Measurements from ENCODE around the gene CARD10. TPM values are rescaled to one million over a fixed set of nuclear protein-coding genes. Genes with fewer than 3 reads are reported as not detected.

The CARD10 gene
- total and polyA plus RNA-seq, 2 of the 13 experiments (the other 11 are each of a cell fraction or from before 2014, with no cell fraction given), result 35.2 to 55.8 TPM

GRCh38 chr22:37514526-37515051 is 4.6 kb downstream of the CARD10 start:
- peak overlapping the region; percentile 37; the same call in 1 of the 2 replicates for H3K4me2 ChIP-seq (ENCODE audit: low read depth, low read length)
- in situ Hi-C loops (cut with HindIII; ENCODE audit: extremely low pct_ligation_motif_present, low pct_unique_long_range_greater_than_20kb) (no loop called here), intact Hi-C loops (cut with micrococcal nuclease; ENCODE audit: unreplicated experiment) (no loop called here)
- no TSS peak for BruUV-seq (replicated peaks)
- WGBS (ENCODE audit: low lambda C conversion rate), result 95% methylated on average over 3 of the region's 15 CpGs
- H3K27me3 ChIP-seq (ENCODE audit: control insufficient read depth in 1 of 2, insufficient read depth in 2 of 2, low read length in 2 of 2), result no peaks in the 10 kb centered on the region; a peak in 1 of 5 replicates
- H3K9me3 ChIP-seq (ENCODE audit: low read length), result no peaks in the 10 kb centered on the region
- ChIA-PET CTCF (ENCODE audit: low intra/inter-chr PET ratio, low total read pairs) (no interaction called here), POLR2A (no interaction called here)
- H3K4me1 ChIP-seq (ENCODE audit: insufficient read depth, low read length), result peaks cover 88% of the 10 kb centered on the region
- peak overlapping the region; percentile 20 for H3K27ac ChIP-seq (ENCODE audit: extremely low read length, insufficient read depth, low read length)
- no peak overlapping the region for H2AFZ ChIP-seq (ENCODE audit: low read length)
- H3K36me3 ChIP-seq (replicated peaks in 1 of 2; ENCODE audit: control insufficient read depth in 1 of 2, insufficient read depth in 2 of 2, low read length in 2 of 2), result peaks cover 6 to 37% of the 10 kb centered on the region in 2 experiments
- DNase-seq (ENCODE audit: low spot score), result no peak
- peaks cover 9% of the 10 kb centered on the region; the same call in 1 of the 2 replicates for H4K20me1 ChIP-seq (ENCODE audit: insufficient read depth, low read length)
- ATAC-seq, result no peak
- no peak for FAIRE-seq
- peaks cover 63% of the 10 kb centered on the region for H3K79me2 ChIP-seq (ENCODE audit: insufficient read depth, low read length)
- no peak overlapping the region for H3K9ac ChIP-seq (ENCODE audit: insufficient read depth, low read depth, low read length)
- H3K4me3 ChIP-seq (replicated peaks in 1 of 3; ENCODE audit: insufficient read depth in 1 of 3, low read depth in 2 of 3, low read length in 3 of 3), result 0 out of 6 replicates have a peak overlapping the region, but pooled peaks of 1 of the 3 experiments have one; percentile 21
- TF ChIP-seq MZF1 (CRISPR knock-in tag; IDR thresholded peaks at IDR 0.05; ENCODE audit: borderline replicate concordance) (no peak), ZNF781 (CRISPR knock-in tag; IDR thresholded peaks at IDR 0.05; ENCODE audit: borderline replicate concordance, not compliant biosample characterization) (no peak), ARID4A (CRISPR knock-in tag; IDR thresholded peaks at IDR 0.05; ENCODE audit: borderline replicate concordance) (no peak), ZBTB2 (CRISPR knock-in tag; IDR thresholded peaks at IDR 0.05; ENCODE audit: low read depth) (no peak), PAWR (CRISPR knock-in tag; IDR thresholded peaks at IDR 0.05; ENCODE audit: borderline replicate concordance) (no peak), ZBTB21 (CRISPR knock-in tag; IDR thresholded peaks at IDR 0.05) (no peak), CREBL2 (CRISPR knock-in tag; IDR thresholded peaks at IDR 0.05; ENCODE audit: borderline replicate concordance) (no peak), JARID2 (CRISPR knock-in tag; IDR thresholded peaks at IDR 0.05; ENCODE audit: insufficient replicate concordance) (no peak), DR1 (CRISPR knock-in tag; IDR thresholded peaks at IDR 0.05) (no peak), ZBTB20 (CRISPR knock-in tag; IDR thresholded peaks at IDR 0.05; ENCODE audit: borderline replicate concordance, low read depth) (no peak), NR3C1 (CRISPR knock-in tag; IDR thresholded peaks at IDR 0.05) (no peak), HNF4A (CRISPR knock-in tag; IDR thresholded peaks at IDR 0.05) (no peak), RXRB (CRISPR knock-in tag; IDR thresholded peaks at IDR 0.05; ENCODE audit: borderline replicate concordance) (no peak), ZNF740 (CRISPR knock-in tag; IDR thresholded peaks at IDR 0.05) (no peak), ZNF776 (CRISPR knock-in tag; IDR thresholded peaks at IDR 0.05) (no peak), E2F1 (CRISPR knock-in tag; IDR thresholded peaks at IDR 0.05) (no peak), CHCHD3 (CRISPR knock-in tag; IDR thresholded peaks at IDR 0.05) (no peak)

Data from HepG2 (cell line).